Thymus (tissue), 11 donors: ENCODE measurements around the gene PLCZ1. TPM values are rescaled to one million over a fixed set of nuclear protein-coding genes. Genes with fewer than 3 reads are reported as not detected.

Source experiments
- DNase-seq, 9 donors: peaks; one replicate each; pipeline ENCODE4 v3.0.0-alpha.2; 2013; ENCODE audit warnings: low spot score in 9 of 9, low read depth in 6 of 9, missing footprints in 1 of 9
- H3K27ac ChIP-seq, 2 donors: one replicate each; pipeline ENCODE4 v1.5.1; 2013; ENCODE audit warnings: control low read depth in 1 of 2, low read depth in 1 of 2, low read length in 1 of 2, mild to moderate bottlenecking in 1 of 2, moderate library complexity in 1 of 2
- H3K27me3 ChIP-seq, 2 donors: one replicate each; pipeline ENCODE4 v1.5.1; 2013; ENCODE audit warnings: low read length in 1 of 2; ENCODE audit not compliant: control insufficient read depth in 2 of 2, insufficient read depth in 1 of 2
- H3K36me3 ChIP-seq, 2 donors: one replicate each; pipeline ENCODE4 v1.5.1; 2013; ENCODE audit warnings: low read length in 1 of 2, mild to moderate bottlenecking in 1 of 2, moderate library complexity in 1 of 2; ENCODE audit not compliant: control insufficient read depth in 2 of 2, insufficient read depth in 2 of 2
- H3K4me1 ChIP-seq, 2 donors: one replicate each; pipeline ENCODE4 v1.5.1; 2013; ENCODE audit warnings: low read length in 2 of 2; ENCODE audit not compliant: control insufficient read depth in 2 of 2, insufficient read depth in 2 of 2
- H3K4me3 ChIP-seq, 2 donors: one replicate each; pipeline ENCODE4 v1.5.1; 2013; ENCODE audit warnings: low read length in 2 of 2, control low read depth in 1 of 2, mild to moderate bottlenecking in 1 of 2
- H3K9me3 ChIP-seq, 2 donors: one replicate each; pipeline ENCODE4 v1.5.1; 2013; ENCODE audit warnings: low read length in 1 of 2, mild to moderate bottlenecking in 1 of 2; ENCODE audit not compliant: control insufficient read depth in 2 of 2, insufficient read depth in 1 of 2
- WGBS: extraction: QIAGEN DNeasy Blood & Tissue Kit; methylation state at CpG from one replicate; pipeline ENCODE4 v1.1.7; 2013; 5-methylcytosine and 5-hydroxymethylcytosine counted together
- polyA plus RNA-seq: library from polyadenylated mRNA; stranded (reverse); fragments of 200-250 nt; gene quantifications from one replicate; pipeline ENCODE4 v1.2.3, GENCODE V29; 2013
- total RNA-seq: library from RNA; stranded (reverse); fragments of 120-200 nt; gene quantifications from one replicate; pipeline ENCODE4 v1.2.4, GENCODE V29; 2013
- donor health status: healthy.

Gene PLCZ1
- total and polyA plus RNA-seq, 2 donors = not detected

- 95% methylated on average over 2 of the region's 2 CpGs for WGBS
- H3K4me1 ChIP-seq = no peaks in the 10 kb centered on the region
Measured at GRCh38 chr12:18751866-18752265, 14.1 kb upstream of the PLCZ1 start.

GRCh38 chr12:18750085-18750484 lies 12.3 kb upstream of the PLCZ1 start:
- Histone ChIP-seq H3K27me3 (no peaks in the 10 kb centered on the region), H3K27ac (no peak overlapping the region), H3K4me1 (no peaks in the 10 kb centered on the region), H3K9me3 (no peaks in the 10 kb centered on the region), H3K4me3 (no peak overlapping the region), H3K36me3 (no peaks in the 10 kb centered on the region)
- 98% methylated on average over 1 of the region's 1 CpG for WGBS
- no peak for DNase-seq

More at GRCh38 chr12:18751866-18752265, 14.1 kb upstream of the PLCZ1 start:
- Histone ChIP-seq H3K9me3 (no peaks in the 10 kb centered on the region), H3K27ac (no peak overlapping the region), H3K27me3 (no peaks in the 10 kb centered on the region), H3K36me3 (no peaks in the 10 kb centered on the region), H3K4me3 (no peak overlapping the region)
- DNase-seq = no peak

DNA sequence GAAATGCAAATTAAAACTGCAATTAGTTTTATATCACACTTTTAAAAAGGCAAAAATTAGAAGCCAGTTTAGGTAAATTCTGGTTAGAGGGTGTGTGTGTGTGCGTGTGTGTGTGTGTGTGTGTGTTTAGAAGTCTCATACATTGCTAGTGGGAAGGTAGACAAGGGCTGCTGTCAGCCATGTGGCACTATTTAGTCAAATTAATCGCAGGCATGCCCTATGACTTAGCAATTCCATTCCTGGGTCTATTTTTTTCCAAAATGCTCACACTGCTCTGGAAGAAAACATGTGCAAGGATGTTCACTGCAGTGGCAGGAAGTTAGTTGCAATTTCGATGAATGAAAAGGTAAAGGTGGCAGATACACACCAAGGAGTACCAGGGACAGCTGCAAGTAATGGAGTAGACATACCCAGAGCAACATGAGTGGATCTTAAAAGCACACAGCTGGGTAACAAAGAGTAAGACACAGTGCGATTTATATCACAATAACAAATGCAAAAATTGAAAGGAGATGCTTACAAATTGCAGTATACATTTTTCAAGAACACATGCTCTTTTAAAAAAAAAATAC lies 11.7 kb upstream of the PLCZ1 start:
- no peak overlapping the region for H3K27ac ChIP-seq
- H3K4me1 ChIP-seq = no peaks in the 10 kb centered on the region
- no peaks in the 10 kb centered on the region for H3K36me3 ChIP-seq
- 87% methylated on average over 4 of the region's 4 CpGs for WGBS
- H3K9me3 ChIP-seq = no peaks in the 10 kb centered on the region
- H3K4me3 ChIP-seq = no peak overlapping the region
- no peaks in the 10 kb centered on the region for H3K27me3 ChIP-seq
- DNase-seq = no peak

DNA sequence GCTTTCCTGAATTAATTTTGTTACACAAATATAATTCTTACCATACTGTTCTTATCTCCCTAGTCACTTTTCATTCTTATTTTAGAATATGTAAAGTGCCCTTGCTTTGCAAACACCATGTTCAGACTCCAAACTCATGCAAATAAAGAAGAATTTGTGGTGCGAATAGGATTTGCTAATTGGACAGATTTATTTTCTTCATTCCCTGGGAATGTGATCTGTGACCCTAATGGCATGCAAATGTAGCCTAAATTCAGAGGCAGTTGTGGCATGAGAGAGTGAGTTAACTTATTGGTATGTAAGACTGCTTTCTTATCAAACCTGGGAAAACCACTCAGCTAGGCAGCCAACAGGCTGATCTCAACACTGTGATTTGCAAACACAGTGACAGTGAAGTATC lies 10.1 kb upstream of the PLCZ1 start:
- DNase-seq = no peak
- H3K36me3 ChIP-seq = no peaks in the 10 kb centered on the region
- H3K4me1 ChIP-seq = no peaks in the 10 kb centered on the region
- H3K4me3 ChIP-seq = no peak overlapping the region
- no peak overlapping the region for H3K27ac ChIP-seq
- no peaks in the 10 kb centered on the region for H3K27me3 ChIP-seq
- no peaks in the 10 kb centered on the region for H3K9me3 ChIP-seq
- 97% methylated on average over 1 of the region's 1 CpG for WGBS

GRCh38 chr12:18731156-18731555 lies 6.7 kb downstream of the PLCZ1 start:
- 94% methylated on average over 5 of the region's 5 CpGs for WGBS
- Histone ChIP-seq H3K36me3 (no peaks in the 10 kb centered on the region), H3K4me3 (no peak overlapping the region), H3K4me1 (no peaks in the 10 kb centered on the region), H3K9me3 (peaks cover 0 to 2% of the 10 kb centered on the region in 2 donors), H3K27me3 (no peaks in the 10 kb centered on the region), H3K27ac (no peak overlapping the region)
- DNase-seq = no peak

- DNase-seq = no peak
- no peak overlapping the region for H3K4me3 ChIP-seq
Measured at GRCh38 chr12:18723752-18724151, 14.1 kb downstream of the PLCZ1 start.

DNA sequence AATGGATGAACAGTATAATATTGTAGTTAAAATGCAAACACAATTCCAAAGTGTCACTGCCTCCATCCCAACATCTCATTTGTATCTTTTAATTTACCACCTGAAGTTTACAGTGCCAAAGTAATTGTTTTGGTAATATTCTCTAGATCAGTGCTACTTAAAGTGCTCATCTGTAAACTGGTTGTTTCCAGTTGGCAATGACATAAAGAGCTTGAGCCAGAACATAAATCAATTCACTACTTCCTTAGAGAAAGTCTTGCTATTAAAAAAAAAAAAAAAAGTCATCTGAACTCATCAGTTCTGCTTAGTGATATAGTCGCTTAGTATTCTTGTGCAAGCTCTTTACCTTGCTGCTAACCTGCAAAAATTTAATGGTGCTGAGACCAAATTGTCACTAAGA lies 16.4 kb downstream of the PLCZ1 start:
- Histone ChIP-seq H3K27ac (no peak overlapping the region), H3K9me3 (no peaks in the 10 kb centered on the region), H3K36me3 (no peaks in the 10 kb centered on the region), H3K4me3 (no peak overlapping the region), H3K27me3 (no peaks in the 10 kb centered on the region), H3K4me1 (no peaks in the 10 kb centered on the region)
- no peak for DNase-seq
- WGBS = 94% methylated on average over 1 of the region's 1 CpG

More at GRCh38 chr12:18723752-18724151, 14.1 kb downstream of the PLCZ1 start:
- H3K36me3 ChIP-seq = no peaks in the 10 kb centered on the region
- no peaks in the 10 kb centered on the region for H3K4me1 ChIP-seq
- H3K27me3 ChIP-seq = no peaks in the 10 kb centered on the region
- no peaks in the 10 kb centered on the region for H3K9me3 ChIP-seq
- no peak overlapping the region for H3K27ac ChIP-seq
- 97% methylated on average over 2 of the region's 2 CpGs for WGBS

DNA sequence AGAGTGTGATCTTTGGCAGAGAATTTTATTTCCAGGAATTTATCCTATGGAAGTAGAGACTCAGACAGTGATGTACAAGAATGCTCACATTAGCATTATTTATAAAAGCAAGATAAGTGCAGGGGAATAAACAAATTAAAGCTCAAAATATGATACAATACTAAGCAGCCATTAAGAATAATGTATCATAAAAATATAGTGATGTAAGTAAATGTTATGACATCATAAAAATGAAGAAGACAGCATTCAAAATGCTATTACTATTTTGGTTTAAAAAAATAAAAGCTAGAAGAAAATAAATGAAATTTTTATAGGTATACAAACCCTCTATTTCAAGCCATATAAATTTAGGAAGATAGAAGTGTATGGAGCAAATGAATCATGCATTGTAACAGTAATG lies 17.1 kb downstream of the PLCZ1 start:
- no peak for DNase-seq
- no peaks in the 10 kb centered on the region for H3K27me3 ChIP-seq
- no peak overlapping the region for H3K4me3 ChIP-seq
- no peaks in the 10 kb centered on the region for H3K36me3 ChIP-seq
- no peaks in the 10 kb centered on the region for H3K9me3 ChIP-seq
- H3K27ac ChIP-seq = no peak overlapping the region
- H3K4me1 ChIP-seq = no peaks in the 10 kb centered on the region

- Histone ChIP-seq H3K27ac (no peak overlapping the region), H3K9me3 (no peaks in the 10 kb centered on the region), H3K4me3 (no peak overlapping the region), H3K4me1 (no peaks in the 10 kb centered on the region), H3K36me3 (no peaks in the 10 kb centered on the region), H3K27me3 (no peaks in the 10 kb centered on the region)
- WGBS = 60% methylated on average over 3 of the region's 3 CpGs
- DNase-seq = no peak
Measured at GRCh38 chr12:18719922-18720510, 17.8 kb downstream of the PLCZ1 start.
